Vagina (tissue), 2 donors: ENCODE results near the gene PROB1.

Source experiments
- POLR2A ChIP-seq, 2 donors: fragments of 450-650 bp; IDR thresholded peaks; one replicate each; pipeline ENCODE4 v1.6.1; 2017; ENCODE audit warnings: antibody characterized with exemption in 2 of 2, mild to moderate bottlenecking in 2 of 2, moderate library complexity in 2 of 2
- POLR2AphosphoS5 ChIP-seq, 2 donors: sonication (generic); formaldehyde crosslinking; IDR thresholded peaks; one replicate each; pipeline ENCODE4 v1.9.0; 2017; ENCODE audit warnings: antibody characterized with exemption in 2 of 2, mild to moderate bottlenecking in 2 of 2, low read depth in 1 of 2; ENCODE audit not compliant: insufficient read depth in 1 of 2
- TF ChIP-seq, protein P1 (sequence below), 3 experiments: fragments of 450-650 bp in 2 of 3; fragments of 200-600 bp in 1 of 3; sonication (generic) in 1 of 3; IDR thresholded peaks; one replicate each; pipeline ENCODE4 v1.5.1; 2017 to 2019; ENCODE audit warnings: antibody characterized with exemption in 3 of 3, mild to moderate bottlenecking in 2 of 3, moderate library complexity in 2 of 3

DNA sequence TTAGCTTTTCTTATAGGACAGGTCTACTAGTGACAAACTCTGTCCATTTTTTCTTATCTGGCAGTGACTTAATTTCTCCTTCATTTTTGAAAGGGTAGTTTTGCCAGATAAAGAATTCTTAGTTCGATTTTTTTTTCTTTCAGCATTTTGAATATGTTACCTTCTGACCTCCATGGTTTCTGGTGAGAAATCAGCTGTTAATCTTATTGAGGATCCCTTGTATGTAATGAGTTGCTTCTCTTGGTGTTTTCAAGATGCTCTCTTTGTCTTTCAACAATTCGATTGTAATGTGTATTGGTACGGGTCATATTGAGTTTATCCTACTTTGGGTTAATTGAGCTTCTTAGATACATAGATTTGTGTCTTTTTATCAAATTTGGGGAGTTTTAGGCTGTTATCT is 40.7 kb downstream of the PROB1 start:
- TF ChIP-seq POLR2A (IDR thresholded peaks at IDR 0.05) (no peak), POLR2AphosphoS5 (IDR thresholded peaks at IDR 0.05; ENCODE audit: insufficient read depth in 1 of 2, low read depth in 1 of 2) (no peak)
- TF ChIP-seq, protein P1, sequence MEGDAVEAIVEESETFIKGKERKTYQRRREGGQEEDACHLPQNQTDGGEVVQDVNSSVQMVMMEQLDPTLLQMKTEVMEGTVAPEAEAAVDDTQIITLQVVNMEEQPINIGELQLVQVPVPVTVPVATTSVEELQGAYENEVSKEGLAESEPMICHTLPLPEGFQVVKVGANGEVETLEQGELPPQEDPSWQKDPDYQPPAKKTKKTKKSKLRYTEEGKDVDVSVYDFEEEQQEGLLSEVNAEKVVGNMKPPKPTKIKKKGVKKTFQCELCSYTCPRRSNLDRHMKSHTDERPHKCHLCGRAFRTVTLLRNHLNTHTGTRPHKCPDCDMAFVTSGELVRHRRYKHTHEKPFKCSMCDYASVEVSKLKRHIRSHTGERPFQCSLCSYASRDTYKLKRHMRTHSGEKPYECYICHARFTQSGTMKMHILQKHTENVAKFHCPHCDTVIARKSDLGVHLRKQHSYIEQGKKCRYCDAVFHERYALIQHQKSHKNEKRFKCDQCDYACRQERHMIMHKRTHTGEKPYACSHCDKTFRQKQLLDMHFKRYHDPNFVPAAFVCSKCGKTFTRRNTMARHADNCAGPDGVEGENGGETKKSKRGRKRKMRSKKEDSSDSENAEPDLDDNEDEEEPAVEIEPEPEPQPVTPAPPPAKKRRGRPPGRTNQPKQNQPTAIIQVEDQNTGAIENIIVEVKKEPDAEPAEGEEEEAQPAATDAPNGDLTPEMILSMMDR (IDR thresholded peaks at IDR 0.05): no peak
